VCaP (cell line): ENCODE results near the gene ATP6V1F.

Experiments used
- H3K27ac ChIP-seq: fragments of 450-650 bp; 2 replicates; pipeline ENCODE4 v1.5.1; 2017
- TF ChIP-seq, protein P1 (sequence below): fragments of 450-650 bp; conservative IDR thresholded peaks from 2 replicates; pipeline ENCODE4 v1.5.1; 2017; ENCODE audit warnings: mild to moderate bottlenecking, moderate library complexity

The ATP6V1F gene

DNA sequence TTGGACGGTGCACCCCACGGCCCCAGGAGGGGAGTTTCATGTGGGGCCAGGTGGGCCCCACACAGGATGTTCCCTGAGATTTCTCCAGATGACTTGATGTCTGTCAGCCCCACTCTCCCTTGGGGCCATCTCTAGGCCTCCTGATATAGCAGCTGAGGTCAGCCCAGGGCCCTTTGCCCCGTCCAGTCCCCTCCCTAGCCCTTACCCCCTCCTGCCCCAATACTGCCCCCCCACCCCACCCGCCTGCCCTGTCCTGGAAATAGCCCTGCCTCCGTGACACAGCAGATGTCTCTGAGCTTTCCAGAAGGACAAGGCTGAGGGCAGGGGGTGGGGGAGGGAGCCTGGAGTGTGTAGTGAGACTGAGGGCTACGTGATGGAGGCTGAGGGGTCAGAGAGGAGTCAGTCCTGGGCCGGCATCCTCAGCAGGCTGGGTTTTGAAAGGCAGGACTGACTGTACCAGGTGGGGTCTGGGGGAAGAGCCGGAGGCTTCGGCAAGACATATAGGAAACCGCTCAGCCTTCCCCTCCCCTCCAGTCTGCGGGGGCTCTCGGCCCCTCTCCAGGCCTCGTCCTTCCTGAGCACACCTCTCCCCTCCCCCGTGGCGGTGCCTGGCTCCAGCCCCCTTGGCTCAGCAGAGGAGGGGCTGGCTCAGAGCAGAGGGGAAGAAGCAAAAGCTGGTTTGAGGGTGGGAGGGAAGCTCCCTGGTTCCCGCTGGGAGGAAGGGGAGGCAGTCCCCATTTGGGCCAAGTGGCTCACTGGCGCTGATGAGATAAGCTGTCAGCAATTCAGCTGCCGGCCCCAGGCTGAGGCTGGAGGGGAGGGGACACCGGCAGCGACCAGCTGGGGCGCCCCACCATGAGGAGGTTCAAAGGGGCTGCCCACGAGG lies 30.4 kb upstream of the ATP6V1F start:
- TF ChIP-seq, protein P1, sequence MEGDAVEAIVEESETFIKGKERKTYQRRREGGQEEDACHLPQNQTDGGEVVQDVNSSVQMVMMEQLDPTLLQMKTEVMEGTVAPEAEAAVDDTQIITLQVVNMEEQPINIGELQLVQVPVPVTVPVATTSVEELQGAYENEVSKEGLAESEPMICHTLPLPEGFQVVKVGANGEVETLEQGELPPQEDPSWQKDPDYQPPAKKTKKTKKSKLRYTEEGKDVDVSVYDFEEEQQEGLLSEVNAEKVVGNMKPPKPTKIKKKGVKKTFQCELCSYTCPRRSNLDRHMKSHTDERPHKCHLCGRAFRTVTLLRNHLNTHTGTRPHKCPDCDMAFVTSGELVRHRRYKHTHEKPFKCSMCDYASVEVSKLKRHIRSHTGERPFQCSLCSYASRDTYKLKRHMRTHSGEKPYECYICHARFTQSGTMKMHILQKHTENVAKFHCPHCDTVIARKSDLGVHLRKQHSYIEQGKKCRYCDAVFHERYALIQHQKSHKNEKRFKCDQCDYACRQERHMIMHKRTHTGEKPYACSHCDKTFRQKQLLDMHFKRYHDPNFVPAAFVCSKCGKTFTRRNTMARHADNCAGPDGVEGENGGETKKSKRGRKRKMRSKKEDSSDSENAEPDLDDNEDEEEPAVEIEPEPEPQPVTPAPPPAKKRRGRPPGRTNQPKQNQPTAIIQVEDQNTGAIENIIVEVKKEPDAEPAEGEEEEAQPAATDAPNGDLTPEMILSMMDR, result no peak
- no peak overlapping the region for H3K27ac ChIP-seq

DNA sequence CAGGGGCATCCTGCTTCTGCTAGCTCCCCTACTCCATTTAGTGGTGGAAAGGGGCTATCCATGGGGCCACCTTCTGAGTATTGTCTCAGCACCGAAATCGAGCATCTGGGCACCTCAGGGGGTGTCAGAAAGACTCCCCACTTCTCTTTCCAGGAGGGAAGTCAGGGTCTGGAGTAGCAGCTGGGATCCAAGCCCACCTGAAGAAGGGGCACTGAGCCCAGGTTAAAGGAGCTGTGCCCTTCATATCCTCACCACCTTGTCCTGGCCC lies 29.8 kb upstream of the ATP6V1F start:
- TF ChIP-seq, protein P1, result no peak
- no peak overlapping the region for H3K27ac ChIP-seq

DNA sequence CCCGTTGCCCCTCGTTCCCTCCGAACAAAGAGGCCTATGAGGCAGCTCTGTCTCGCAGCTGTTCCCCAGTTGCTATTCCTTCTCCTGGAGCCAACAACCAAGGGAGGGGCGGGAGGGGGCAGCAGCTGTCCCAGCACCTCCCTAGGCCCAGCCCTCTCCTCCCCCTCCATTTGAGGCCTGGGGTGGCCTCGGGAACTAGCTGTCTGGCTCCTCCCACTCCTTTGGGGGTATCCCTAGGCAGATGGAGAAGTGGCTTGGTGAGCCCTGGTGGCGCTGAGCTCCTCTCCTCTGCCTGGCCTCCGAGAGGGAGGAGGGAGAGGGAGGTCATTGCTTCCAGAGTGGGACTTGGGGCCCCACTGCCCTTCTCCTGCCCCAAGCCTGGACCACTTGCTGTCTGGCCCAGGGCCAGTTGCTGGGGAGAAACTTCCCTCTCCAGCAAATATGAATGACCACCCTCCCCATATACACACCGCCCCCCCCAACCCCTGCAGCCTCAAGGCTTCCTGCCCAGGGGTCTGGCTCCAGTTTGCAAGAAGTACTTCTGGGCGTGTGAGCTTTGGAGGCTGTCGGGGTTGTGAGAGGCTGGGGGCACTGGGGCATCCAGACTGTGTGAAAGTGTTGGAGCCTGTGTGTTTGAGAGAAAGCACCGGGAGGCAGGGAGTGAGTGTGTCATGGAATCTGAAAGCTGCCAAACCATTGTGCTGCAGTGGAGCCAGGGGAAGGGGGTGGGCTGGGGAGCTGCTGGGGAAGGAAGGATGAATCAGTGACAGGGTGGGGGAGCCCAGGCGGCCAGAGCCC lies 29.3 kb upstream of the ATP6V1F start:
- TF ChIP-seq, protein P1, result no peak
- H3K27ac ChIP-seq, result no peak overlapping the region

DNA sequence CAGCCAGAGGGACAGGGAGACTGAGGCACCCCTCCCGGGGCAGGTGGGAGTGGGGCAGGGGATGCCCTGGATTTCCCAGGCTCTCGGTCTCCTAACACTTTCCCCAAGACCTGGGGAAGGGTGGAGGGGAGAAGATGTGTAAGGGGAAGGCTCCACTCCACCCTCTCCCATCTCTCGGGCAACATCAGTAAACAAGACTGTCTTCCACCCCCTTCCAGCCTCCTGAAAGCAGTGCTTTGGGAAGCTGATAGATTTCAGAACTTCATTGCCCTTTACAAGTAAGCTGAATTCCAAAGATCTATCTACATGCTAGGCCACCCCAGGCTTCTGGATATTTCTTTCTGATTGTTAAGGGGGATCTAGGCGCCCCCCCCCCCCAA lies 28.7 kb upstream of the ATP6V1F start:
- no peak overlapping the region for H3K27ac ChIP-seq

DNA sequence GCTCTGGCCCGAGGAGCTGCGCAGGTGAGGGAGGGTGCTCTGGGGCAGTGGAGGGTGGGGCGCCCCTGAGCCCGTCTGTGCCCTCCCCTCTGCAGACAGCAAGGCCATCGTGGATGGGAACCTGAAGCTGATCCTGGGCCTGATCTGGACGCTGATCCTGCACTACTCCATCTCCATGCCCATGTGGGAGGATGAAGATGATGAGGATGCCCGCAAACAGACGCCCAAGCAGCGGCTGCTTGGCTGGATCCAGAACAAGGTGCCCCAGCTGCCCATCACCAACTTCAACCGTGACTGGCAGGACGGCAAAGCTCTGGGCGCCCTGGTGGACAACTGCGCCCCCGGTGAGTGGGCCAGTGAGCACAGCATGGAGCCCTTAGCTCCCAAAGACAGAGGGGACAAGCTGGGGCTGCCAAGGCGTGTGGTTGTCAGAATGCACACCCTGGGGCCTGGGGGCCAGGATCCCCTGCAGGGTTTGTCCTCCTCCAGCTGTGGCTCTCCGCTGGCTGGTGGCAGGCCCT lies 27.4 kb upstream of the ATP6V1F start:
- TF ChIP-seq, protein P1, result no peak
- H3K27ac ChIP-seq, result no peak overlapping the region

More for the DNA sequence above, 28.7 kb upstream of the ATP6V1F start:
- TF ChIP-seq, protein P1, result no peak

DNA sequence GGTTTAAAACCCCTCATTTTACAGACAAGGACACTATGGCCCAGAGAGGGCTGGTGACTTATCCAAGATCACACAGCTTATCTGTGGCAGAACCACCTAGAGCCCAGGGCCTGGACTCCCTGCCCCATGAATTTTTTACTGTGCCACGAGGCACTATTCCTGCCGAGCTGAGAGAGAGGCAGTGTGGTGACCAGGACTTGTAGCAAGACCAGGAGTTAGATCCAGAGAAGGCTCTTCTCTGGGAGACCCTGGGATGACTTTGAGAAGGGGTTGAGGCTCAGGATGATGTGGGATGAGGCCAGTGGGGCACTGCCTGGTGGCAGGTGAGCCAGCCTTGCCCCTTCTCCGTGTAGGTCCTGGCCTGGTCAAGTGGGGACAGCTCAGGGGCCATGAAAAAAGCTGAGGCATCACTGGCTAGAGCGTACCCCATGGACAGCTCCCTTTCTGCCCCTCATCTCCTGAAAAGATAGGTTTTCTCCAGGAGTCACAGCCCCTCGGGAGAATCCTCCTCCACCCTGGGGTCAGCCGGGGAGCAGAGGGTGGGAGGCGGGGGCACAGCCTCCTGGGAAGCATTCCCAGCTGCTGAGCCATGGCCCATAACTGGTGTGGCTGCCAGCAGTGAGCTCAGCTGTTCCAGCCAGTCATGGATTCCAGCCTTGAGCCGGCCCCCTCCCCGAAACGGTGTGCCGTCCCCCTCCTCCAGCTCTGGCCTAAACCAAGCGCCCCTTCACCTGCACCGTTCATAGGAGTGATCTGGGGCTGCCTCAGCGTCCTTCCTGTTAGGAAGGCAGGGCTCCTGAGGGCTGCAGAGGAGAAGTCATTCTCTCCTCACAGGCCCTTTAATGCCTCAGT lies 26.6 kb upstream of the ATP6V1F start:
- TF ChIP-seq, protein P1, result no peak
- H3K27ac ChIP-seq, result no peak overlapping the region
